ENCODE results near the gene TPSAB1.

- no peak for TF ChIP-seq CTCF (IDR thresholded peaks at IDR 0.05)
- TF ChIP-seq POLR2AphosphoS5 (IDR thresholded peaks at IDR 0.05), result no peak
- TF ChIP-seq POLR2A (IDR thresholded peaks at IDR 0.05), result no peak
These were observed 24.0 kb downstream of the TPSAB1 start for GRCh38 chr16:1264345-1265089.
